ENCODE data around the gene IL17C.

The IL17C gene

GRCh38 chr16:88640039-88640495 is 1.7 kb downstream of the IL17C start:
- no peak for TF ChIP-seq CTCF (IDR thresholded peaks at IDR 0.05; ENCODE audit: borderline replicate concordance, insufficient read depth, low read depth, low read length)
- no peak overlapping the region for H3K4me3 ChIP-seq (ENCODE audit: low read depth, low read length)

DNA sequence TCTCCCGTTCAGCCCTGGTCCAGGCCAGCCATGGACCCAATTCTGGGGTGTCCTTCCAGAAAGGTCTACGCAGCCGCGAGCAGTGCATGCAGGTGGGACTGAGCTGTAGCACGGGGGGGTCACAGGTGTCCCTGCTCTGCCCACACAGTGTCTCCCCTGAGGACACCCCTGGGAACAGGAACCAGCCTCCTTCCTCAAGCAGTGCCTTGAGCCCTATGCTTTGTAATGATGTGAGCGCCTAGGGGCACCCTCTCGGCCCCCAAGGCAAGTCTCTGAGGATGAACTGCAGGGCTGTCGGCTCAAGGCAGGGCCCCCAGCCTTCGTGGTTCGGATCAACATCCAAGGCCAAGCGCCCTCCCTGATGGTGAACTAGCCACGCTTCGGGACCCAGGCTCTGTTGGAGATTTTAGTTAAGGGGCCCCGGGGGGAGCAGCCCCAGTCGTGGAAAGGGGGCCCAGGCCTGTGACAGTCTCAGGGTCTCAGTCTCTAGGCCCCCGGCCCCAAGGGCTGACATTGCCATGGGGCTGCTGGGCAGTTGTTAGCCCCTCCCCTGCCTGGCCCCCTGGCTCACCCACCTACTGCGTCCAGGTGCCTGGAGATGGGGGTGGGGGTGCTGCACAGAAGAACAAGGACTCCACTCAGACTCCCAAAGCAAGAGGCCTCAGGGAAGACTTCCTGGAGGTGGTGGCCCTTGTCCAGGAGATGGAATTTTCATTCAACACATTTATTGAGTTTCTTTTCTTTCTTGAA is 2.3 kb downstream of the IL17C start:
- no peak overlapping the region for H3K4me3 ChIP-seq (ENCODE audit: low read depth, low read length)
- no peak for TF ChIP-seq CTCF (IDR thresholded peaks at IDR 0.05; ENCODE audit: borderline replicate concordance, insufficient read depth, low read depth, low read length)

GRCh38 chr16:88642881-88643643 is 4.7 kb downstream of the IL17C start:
- no peak for TF ChIP-seq CTCF (IDR thresholded peaks at IDR 0.05; ENCODE audit: borderline replicate concordance, insufficient read depth, low read depth, low read length)
- no peak overlapping the region for H3K4me3 ChIP-seq (ENCODE audit: low read depth, low read length)

- TF ChIP-seq CTCF (IDR thresholded peaks at IDR 0.05; ENCODE audit: borderline replicate concordance, insufficient read depth, low read depth, low read length), result no peak
- H3K4me3 ChIP-seq (ENCODE audit: low read depth, low read length), result no peak overlapping the region
Observed at GRCh38 chr16:88643644-88643932, 5.2 kb downstream of the IL17C start.

DNA sequence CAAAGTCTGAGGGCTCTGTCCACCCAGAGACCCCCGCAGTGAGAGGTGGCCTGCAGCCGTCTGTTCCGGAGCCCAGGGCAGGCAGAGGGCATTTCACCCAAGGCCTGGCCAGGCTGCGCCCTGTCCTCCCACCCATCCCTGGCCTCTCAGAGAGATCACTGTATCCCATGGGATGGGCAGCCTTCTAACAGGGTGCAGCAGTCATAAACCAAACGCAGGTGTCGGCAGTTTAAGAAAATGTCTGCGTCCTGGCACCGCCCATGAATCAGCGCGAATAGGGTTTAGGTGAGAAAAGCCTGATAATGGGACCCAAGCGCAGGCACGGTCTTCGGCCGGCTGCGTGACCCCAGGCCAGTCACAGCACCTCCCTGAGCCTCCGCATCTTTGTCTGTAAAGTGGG is 7.1 kb downstream of the IL17C start:
- no peak overlapping the region for H3K4me3 ChIP-seq (ENCODE audit: low read depth, low read length)
- no peak for TF ChIP-seq CTCF (IDR thresholded peaks at IDR 0.05; ENCODE audit: borderline replicate concordance, insufficient read depth, low read depth, low read length)

DNA sequence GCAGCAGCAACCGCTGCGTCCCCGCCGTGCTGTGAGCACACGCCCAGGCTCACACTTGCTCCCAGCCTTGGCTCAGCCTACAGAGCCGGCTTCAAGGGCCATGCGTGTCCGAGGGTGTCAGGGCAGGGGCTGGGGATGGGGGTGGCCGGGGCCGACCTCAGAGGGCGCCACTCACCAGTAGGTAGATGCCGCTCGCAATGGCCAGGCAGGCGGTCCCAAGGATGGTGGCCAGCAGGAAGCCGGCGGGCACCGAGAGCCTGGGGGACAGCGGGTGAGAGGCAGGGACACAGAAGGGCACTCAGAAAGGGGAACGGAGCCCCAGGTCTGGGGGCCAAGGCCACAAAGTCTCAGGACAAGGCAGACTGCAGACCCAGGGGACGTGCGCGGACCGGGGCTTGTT is 7.6 kb downstream of the IL17C start:
- no peak for TF ChIP-seq CTCF (IDR thresholded peaks at IDR 0.05; ENCODE audit: borderline replicate concordance, insufficient read depth, low read depth, low read length)
- no peak overlapping the region for H3K4me3 ChIP-seq (ENCODE audit: low read depth, low read length)

Measured in GM12875 (cell line).